IMR-90 (cell line): ENCODE data around the gene TSKU. TPM values are rescaled to one million over a fixed set of nuclear protein-coding genes. Genes with fewer than 3 reads are reported as not detected.
A peak's percentile ranks its signal among the peaks of the same experiment; 100 is the strongest.

Source experiments
- ATAC-seq: fragments of 200-7000 bp; cut with Tn5 transposase; 2 replicates; pipeline ENCODE4 v1.9.1; 2020; ENCODE audit warnings: low read depth, mild to moderate bottlenecking, moderate library complexity
- BruUV-seq: library from RNA; stranded (reverse); fragments of 400-500 nt; replicated peaks from 2 replicates; lab custom pipeline; 2021; lab: Mats Ljungman, UMichigan
- CTCF ChIA-PET: fragments of 300-600 bp; formaldehyde crosslinking; extraction: SDS; loops from one replicate; lab custom pipeline; 2021; ENCODE audit warnings: antibody characterized with exemption; lab: Yijun Ruan, JAX
- POLR2A ChIA-PET: fragments of 300-600 bp; sonication (Branson Sonifier 250); formaldehyde crosslinking; loops from one replicate; lab custom pipeline; 2022; ENCODE audit warnings: antibody characterized with exemption; ENCODE audit not compliant: unreplicated experiment; lab: Charles Lee
- DNase-seq: peaks from one replicate; pipeline ENCODE4 v3.0.0; 2013
- H2AFZ ChIP-seq: replicated peaks from 2 replicates; pipeline ENCODE3; 2013; ENCODE audit warnings: low read length, mild to moderate bottlenecking; ENCODE audit not compliant: poor library complexity
- H2AK5ac ChIP-seq: 2 replicates; pipeline ENCODE4 v1.6.1; 2013; ENCODE audit warnings: low read depth, low read length, inconsistent platforms
- H2AK9ac ChIP-seq: replicated peaks from 2 replicates; pipeline ENCODE3; 2013; ENCODE audit warnings: mild to moderate bottlenecking, low read depth, low read length, moderate library complexity; ENCODE audit not compliant: poor library complexity
- H2BK120ac ChIP-seq: 2 replicates; pipeline ENCODE4 v1.6.1; 2013; ENCODE audit warnings: low read depth, low read length, inconsistent platforms
- H2BK15ac ChIP-seq: 3 replicates; pipeline ENCODE4 v1.6.1; 2013; ENCODE audit warnings: low read depth, low read length, inconsistent platforms
- H2BK20ac ChIP-seq: 2 replicates; pipeline ENCODE4 v1.6.1; 2013; ENCODE audit warnings: low read depth, mild to moderate bottlenecking, inconsistent platforms, low read length, moderate library complexity
- H2BK5ac ChIP-seq: 2 replicates; pipeline ENCODE4 v1.6.1; 2013; ENCODE audit warnings: mild to moderate bottlenecking, low read depth, low read length, inconsistent platforms; ENCODE audit not compliant: poor library complexity, severe bottlenecking
- H3K14ac ChIP-seq: replicated peaks from 2 replicates; pipeline ENCODE4 v1.6.1; 2013; ENCODE audit warnings: low read depth, low read length, inconsistent platforms
- H3K18ac ChIP-seq: 2 replicates; pipeline ENCODE4 v1.6.1; 2013; ENCODE audit warnings: low read depth, low read length, control low read depth
- H3K23ac ChIP-seq: 2 replicates; pipeline ENCODE4 v1.6.1; 2013; ENCODE audit warnings: low read depth, low read length, inconsistent platforms
- H3K27ac ChIP-seq: 2 replicates; pipeline ENCODE4 v1.5.1; 2013; ENCODE audit warnings: mild to moderate bottlenecking, control low read depth, low read length; ENCODE audit not compliant: insufficient read depth
- H3K27me3 ChIP-seq: 2 replicates; pipeline ENCODE4 v1.6.1; 2013; ENCODE audit warnings: low read length; ENCODE audit not compliant: control insufficient read depth, insufficient read depth
- H3K36me3 ChIP-seq: 2 replicates; pipeline ENCODE4 v1.6.1; 2013; ENCODE audit warnings: low read length, mixed read lengths; ENCODE audit not compliant: control insufficient read depth, insufficient read depth
- H3K4ac ChIP-seq: 2 replicates; pipeline ENCODE4 v1.6.1; 2013; ENCODE audit warnings: low read depth, low read length, inconsistent platforms
- H3K4me1 ChIP-seq: 2 replicates; pipeline ENCODE4 v1.6.1; 2013; ENCODE audit warnings: low read length, mixed read lengths; ENCODE audit not compliant: control insufficient read depth, insufficient read depth
- H3K4me2 ChIP-seq: 2 replicates; pipeline ENCODE4 v1.6.1; 2013; ENCODE audit warnings: low read depth, mild to moderate bottlenecking, control low read depth, low read length, moderate library complexity
- H3K4me3 ChIP-seq: 2 replicates; pipeline ENCODE4 v1.5.1; 2013; ENCODE audit warnings: low read depth, mild to moderate bottlenecking, control low read depth, low read length, moderate library complexity; ENCODE audit not compliant: insufficient read depth
- H3K56ac ChIP-seq: 2 replicates; pipeline ENCODE4 v1.6.1; 2013; ENCODE audit warnings: low read length, inconsistent platforms; ENCODE audit not compliant: insufficient read depth; ENCODE audit errors: extremely low read depth
- H3K79me1 ChIP-seq, 2 experiments: 2 replicates each; pipeline ENCODE4 v1.6.1; 2013; ENCODE audit warnings: low read length in 2 of 2, inconsistent platforms in 1 of 2, low read depth in 1 of 2
- H3K9ac ChIP-seq: 2 replicates; pipeline ENCODE4 v1.6.1; 2013; ENCODE audit warnings: low read depth, low read length, control low read depth
- H3K9me1 ChIP-seq: 2 replicates; pipeline ENCODE4 v1.6.1; 2013; ENCODE audit warnings: low read length, inconsistent platforms; ENCODE audit not compliant: insufficient read depth
- H3K9me3 ChIP-seq: 2 replicates; pipeline ENCODE4 v1.6.1; 2013; ENCODE audit warnings: low read length; ENCODE audit not compliant: control insufficient read depth, insufficient read depth
- H4K20me1 ChIP-seq: 2 replicates; pipeline ENCODE4 v1.6.1; 2013; ENCODE audit warnings: low read length, inconsistent platforms; ENCODE audit not compliant: insufficient read depth
- H4K5ac ChIP-seq: 2 replicates; pipeline ENCODE4 v1.6.1; 2013; ENCODE audit warnings: mild to moderate bottlenecking, low read depth, low read length, control low read depth
- H4K8ac ChIP-seq, 2 experiments: 2 replicates each; pipeline ENCODE4 v1.6.1; 2013; ENCODE audit warnings: low read depth in 2 of 2, low read length in 2 of 2, control low read depth in 1 of 2, inconsistent platforms in 1 of 2
- H4K91ac ChIP-seq: 2 replicates; pipeline ENCODE4 v1.6.1; 2013; ENCODE audit warnings: low read depth, low read length, inconsistent platforms; ENCODE audit not compliant: insufficient read depth
- BHLHE40 ChIP-seq: fragments of 150-350 bp; IDR thresholded peaks from 2 replicates; pipeline ENCODE4 v1.6.1; 2016; ENCODE audit warnings: mild to moderate bottlenecking, low read depth, low read length
- CEBPB ChIP-seq: IDR thresholded peaks from 2 replicates; pipeline ENCODE4 v1.6.1; 2012; ENCODE audit warnings: low read depth, low read length, improper control_type of control experiment
- CHD1 ChIP-seq: IDR thresholded peaks from 2 replicates; pipeline ENCODE4 v1.6.1; 2012; ENCODE audit warnings: low read depth, low read length, improper control_type of control experiment
- ELK1 ChIP-seq: fragments of 150-350 bp; IDR thresholded peaks from 2 replicates; pipeline ENCODE4 v1.6.1; 2016; ENCODE audit warnings: low read depth, mild to moderate bottlenecking, low read length, moderate library complexity, borderline replicate concordance
- FOS ChIP-seq: fragments of 150-350 bp; IDR thresholded peaks from 2 replicates; pipeline ENCODE4 v1.6.1; 2016; ENCODE audit warnings: low read depth, low read length
- MAFK ChIP-seq: IDR thresholded peaks from 2 replicates; pipeline ENCODE4 v1.6.1; 2012; ENCODE audit warnings: low read depth, low read length, improper control_type of control experiment
- MAZ ChIP-seq: IDR thresholded peaks from 2 replicates; pipeline ENCODE4 v1.6.1; 2012; ENCODE audit warnings: low read depth, mild to moderate bottlenecking, low read length, improper control_type of control experiment, moderate library complexity, borderline replicate concordance
- MXI1 ChIP-seq: IDR thresholded peaks from 2 replicates; pipeline ENCODE4 v1.6.1; 2012; ENCODE audit warnings: low read depth, mild to moderate bottlenecking, low read length, moderate library complexity, borderline replicate concordance
- NFE2L2 ChIP-seq: fragments of 150-350 bp; IDR thresholded peaks from 2 replicates; pipeline ENCODE4 v1.6.1; 2016; ENCODE audit warnings: low read depth, mild to moderate bottlenecking, low read length
- POLR2A ChIP-seq: IDR thresholded peaks from 2 replicates; pipeline ENCODE4 v1.6.1; 2012; ENCODE audit warnings: mild to moderate bottlenecking, low read depth, low read length
- RAD21 ChIP-seq: IDR thresholded peaks from 2 replicates; pipeline ENCODE4 v1.6.1; 2012; ENCODE audit warnings: low read length, improper control_type of control experiment
- RFX5 ChIP-seq: IDR thresholded peaks from 2 replicates; pipeline ENCODE4 v1.8.0; 2012; ENCODE audit warnings: low read depth, mild to moderate bottlenecking, low read length, moderate library complexity
- WGBS, 2 experiments: methylation state at CpG; one replicate each; pipeline versions ENCODE4 v1.1.5 to v1.1.7; 2013; ENCODE audit warnings: missing lambda C conversion rate in 2 of 2; ENCODE audit not compliant: insufficient read length in 1 of 2; ENCODE audit errors: extremely low coverage in 2 of 2; 5-methylcytosine and 5-hydroxymethylcytosine counted together
- dilution Hi-C: fragments of 300-500 bp; cut with HindIII; formaldehyde crosslinking; loops from one replicate; pipeline ENCODE4 v1.14.3; 2018; ENCODE audit warnings: low sequenced_read_pairs; ENCODE audit not compliant: unreplicated experiment
- in situ Hi-C: fragments of 300-500 bp; cut with MboI; formaldehyde crosslinking; loops from 3 replicates; pipeline ENCODE4 v1.14.3; 2019; ENCODE audit warnings: low sequenced_read_pairs, inconsistent platforms, mixed read lengths
- intact Hi-C: fragments of 100-400 bp; cut with micrococcal nuclease; formaldehyde crosslinking; loops from 2 replicates; pipeline ENCODE4 v1.10.0; 2022
- polyA plus RNA-seq, 3 experiments: library from polyadenylated mRNA; depleted of rRNA; stranded (reverse); fragments of >200 nt; gene quantifications; 2 replicates each; pipeline ENCODE4 v1.2.3, GENCODE V29; 2012; ENCODE audit warnings: low replicate concordance in 1 of 3
- total RNA-seq: library from RNA; depleted of rRNA; stranded (reverse); fragments of >200 nt; gene quantifications from 2 replicates; pipeline ENCODE4 v1.2.3, GENCODE V29; 2012

The TSKU gene
- total and polyA plus RNA-seq, 2 of the 4 experiments (the other 2 are of a cell fraction): 6.8 to 26.6 TPM

DNA sequence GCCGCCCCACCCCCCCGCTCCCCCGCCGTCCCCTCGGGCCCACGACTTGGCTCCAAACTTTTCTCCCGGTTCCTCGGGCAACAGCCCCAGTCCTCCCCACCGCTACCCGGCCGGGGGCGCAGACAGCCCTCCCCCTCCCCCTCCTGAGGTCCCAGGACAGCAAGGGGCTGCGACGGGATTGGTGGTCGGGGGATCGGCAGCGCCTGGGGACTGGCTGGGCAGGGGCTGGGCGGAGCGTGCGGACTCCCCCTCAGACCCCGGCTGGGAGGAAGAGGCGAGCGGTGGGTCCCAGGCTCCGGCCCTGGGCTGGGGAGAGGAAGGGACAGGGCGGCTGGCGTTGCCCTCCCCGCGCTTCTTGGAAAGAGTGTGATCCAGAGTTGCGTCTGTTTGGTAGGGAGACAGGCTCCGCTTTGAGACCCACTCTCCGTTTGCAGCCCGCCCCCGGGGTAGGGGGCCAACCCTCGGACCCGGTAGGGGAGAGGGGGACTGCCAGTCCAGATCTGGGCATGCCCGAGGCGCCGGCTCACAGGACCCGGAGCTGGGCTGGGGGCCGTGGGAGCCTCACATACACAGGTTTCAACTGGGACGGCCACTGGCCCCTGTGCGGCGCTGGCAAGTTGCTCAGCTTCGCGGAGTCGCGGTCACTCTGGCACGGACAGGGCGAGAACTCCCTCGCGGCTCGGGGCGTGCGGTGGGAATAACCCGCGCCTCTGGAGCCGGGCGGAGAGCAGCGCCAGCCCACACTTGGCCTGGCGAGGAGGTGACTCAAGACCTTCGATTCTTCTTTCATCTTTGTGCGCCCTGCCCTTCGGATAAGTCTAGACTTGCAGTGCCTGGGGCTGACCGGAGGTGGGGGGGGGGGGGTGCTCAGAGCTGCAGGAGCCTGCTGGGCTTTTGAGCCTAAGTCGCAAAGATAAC is 999 bp downstream of the TSKU start (continued):
- TF ChIP-seq ELK1 (no peak), FOS (no peak)

DNA sequence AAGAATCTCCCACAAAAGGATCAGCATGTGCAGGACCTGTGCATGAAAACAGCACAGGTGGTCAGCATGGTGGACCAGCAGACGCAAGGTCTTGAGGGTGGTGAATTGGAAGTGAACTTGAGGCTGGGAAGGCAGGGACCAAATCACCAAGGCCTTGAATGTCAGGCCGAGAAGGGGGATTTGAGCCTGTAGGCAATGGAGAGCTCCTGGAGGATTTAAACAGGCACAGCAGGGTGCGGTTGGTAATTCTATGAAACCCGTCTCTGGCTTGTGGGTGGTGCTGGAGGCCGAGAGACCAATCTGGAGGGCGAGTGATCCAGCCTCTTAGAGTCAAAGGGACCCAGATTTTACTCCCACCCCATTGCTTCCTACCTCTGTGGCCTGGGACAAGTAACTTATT is 2.4 kb downstream of the TSKU start:
- 92% methylated on average over 2 of the region's 6 CpGs; no CpG with 5 or more reads in 1 of the 2 experiments for WGBS, 2 experiments
- BruUV-seq: no TSS peak
- ChIA-PET POLR2A (no interaction called here), CTCF (interaction anchor here (1.0 kb wide), 1 partner anchor 64 kb away, joined by 3 read pairs; no protein-coding TSS in a partner anchor)
- DNase-seq (no peak), ATAC-seq (no peak)
- H4K91ac ChIP-seq: no peak overlapping the region
- no peak overlapping the region for H2BK20ac ChIP-seq
- dilution Hi-C loops: no loop called here
- H2BK5ac ChIP-seq: no peak overlapping the region
- peak overlapping the region; percentile 95 for H3K9ac ChIP-seq
- H2AK5ac ChIP-seq: peak overlapping the region; percentile 75; the same call in 1 of the 2 replicates
- H3K9me1 ChIP-seq: peaks cover 19% of the 10 kb centered on the region
- H4K5ac ChIP-seq: no peak overlapping the region
- H2AFZ ChIP-seq: no peak overlapping the region
- H3K9me3 ChIP-seq: no peaks in the 10 kb centered on the region
- peak overlapping the region; percentile 33 for H2AK9ac ChIP-seq
- H3K27me3 ChIP-seq: peaks cover 1% of the 10 kb centered on the region; the same call in 1 of the 2 replicates
- no peak overlapping the region for H2BK15ac ChIP-seq
- H3K4me3 ChIP-seq: no peak overlapping the region
- H3K4me2 ChIP-seq: peak overlapping the region; percentile 91; the same call in 1 of the 2 replicates
- in situ Hi-C loops: loop anchor here (5.0 kb wide), 1 partner anchor 43 kb away; no protein-coding TSS in a partner anchor
- H4K20me1 ChIP-seq: peaks cover 59% of the 10 kb centered on the region
- H3K18ac ChIP-seq: no peak overlapping the region
- no peak overlapping the region for H4K8ac ChIP-seq
- H3K36me3 ChIP-seq: peaks cover 13% of the 10 kb centered on the region; the same call in 1 of the 2 replicates
- intact Hi-C loops: loop anchor here (2.0 kb wide), 1 partner anchor 51 kb away; no protein-coding TSS in a partner anchor
- H3K27ac ChIP-seq: no peak overlapping the region
- H2BK120ac ChIP-seq: no peak overlapping the region
- no peak overlapping the region for H3K4ac ChIP-seq
- peaks cover 28% of the 10 kb centered on the region for H3K4me1 ChIP-seq
- H3K14ac ChIP-seq: no peak overlapping the region
- peak overlapping the region; percentile 84; the same call in 1 of the 2 replicates for H3K23ac ChIP-seq
- no peak overlapping the region for H3K56ac ChIP-seq
- H3K79me1 ChIP-seq: peaks cover 24 to 69% of the 10 kb centered on the region in 2 experiments
- TF ChIP-seq FOS (no peak), MXI1 (no peak), NFE2L2 (no peak), RFX5 (no peak), BHLHE40 (no peak), CHD1 (no peak), CEBPB (no peak), RAD21 (no peak), POLR2A (no peak), MAFK (no peak), MAZ (no peak), ELK1 (no peak)
